Stimulated activated CD8-positive, alpha-beta memory T cell treated with anti-CD3 and anti-CD28 coated beads, Interleukin-2, amount 100 ng/mL, for 48 hours (primary cell): Measurements from ENCODE around the gene CLDN9.

Experiments used
- DNase-seq, 2 donors: peaks; one replicate each; pipeline ENCODE4 v3.0.0-alpha.2; 2020; ENCODE audit warnings: low read depth in 2 of 2

Gene CLDN9

DNA sequence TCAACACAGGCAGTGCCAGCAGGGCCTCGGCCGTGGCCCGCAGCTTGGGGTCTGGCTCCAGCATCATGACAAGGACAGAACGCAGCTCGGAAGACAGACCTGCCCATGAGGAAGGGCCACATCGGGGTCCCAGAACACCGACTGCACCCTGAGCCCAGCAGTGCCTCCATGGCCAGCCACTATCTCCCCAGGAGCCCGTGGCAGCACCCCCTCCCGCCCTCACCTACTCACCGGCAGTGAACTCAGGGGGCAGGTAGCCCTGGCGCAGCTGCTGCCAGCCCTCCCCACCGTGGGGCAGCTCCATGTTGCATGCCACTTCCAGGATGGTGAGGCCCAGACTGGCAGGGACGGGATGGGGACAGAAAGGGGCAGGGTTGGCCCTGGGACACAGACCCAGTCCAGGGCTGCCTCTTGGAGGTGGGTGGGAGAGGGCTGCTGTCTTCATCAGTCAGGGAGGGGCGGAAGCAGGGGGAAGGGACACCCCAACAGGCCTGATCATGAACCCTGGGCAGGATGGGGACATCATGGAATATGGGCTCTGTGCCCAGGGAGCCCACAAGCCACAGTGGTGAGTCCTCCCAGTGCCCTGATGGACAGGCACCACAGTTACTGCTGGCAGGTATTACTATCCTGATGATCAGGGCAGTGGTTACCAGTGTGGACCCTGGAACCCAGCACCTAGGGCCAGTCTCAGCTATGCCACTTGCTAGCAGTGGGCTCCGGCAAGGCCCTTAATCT lies 38.2 kb upstream of the CLDN9 start:
- no peak for DNase-seq

DNA sequence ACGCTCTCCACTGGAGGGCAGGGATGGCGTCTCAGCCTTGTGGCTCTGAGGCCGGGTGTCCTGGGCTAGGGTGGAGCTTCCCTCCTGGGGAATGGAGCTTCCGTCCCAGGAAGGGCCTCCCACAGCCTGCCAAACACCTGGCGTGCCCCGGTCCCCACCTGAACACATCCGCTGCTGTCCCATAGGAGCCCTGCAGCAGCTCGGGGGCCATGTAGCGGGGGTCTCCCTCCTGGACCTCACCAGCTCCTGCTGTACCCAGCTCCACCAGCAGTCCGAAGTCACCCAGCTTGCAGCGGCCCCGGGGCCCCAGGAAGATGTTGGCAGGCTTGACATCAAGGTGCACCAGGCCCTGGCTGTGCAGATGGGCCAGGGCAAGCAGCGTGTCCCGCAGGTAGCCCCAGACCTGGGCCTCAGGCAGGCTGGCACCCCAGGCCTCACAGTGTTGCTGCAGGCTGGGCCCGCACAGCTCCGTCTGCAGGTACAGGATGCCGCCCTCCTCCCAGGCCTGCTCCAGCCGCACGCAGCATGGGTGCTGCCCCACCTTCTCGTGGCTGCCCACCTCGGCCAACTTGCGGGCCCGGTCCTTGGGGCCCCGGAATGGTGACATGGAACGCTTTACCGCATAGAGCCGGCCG lies 37.4 kb upstream of the CLDN9 start:
- DNase-seq, result no peak

- no peak for DNase-seq
Observed at GRCh38 chr16:2976201-2976600, 36.5 kb upstream of the CLDN9 start.

DNA sequence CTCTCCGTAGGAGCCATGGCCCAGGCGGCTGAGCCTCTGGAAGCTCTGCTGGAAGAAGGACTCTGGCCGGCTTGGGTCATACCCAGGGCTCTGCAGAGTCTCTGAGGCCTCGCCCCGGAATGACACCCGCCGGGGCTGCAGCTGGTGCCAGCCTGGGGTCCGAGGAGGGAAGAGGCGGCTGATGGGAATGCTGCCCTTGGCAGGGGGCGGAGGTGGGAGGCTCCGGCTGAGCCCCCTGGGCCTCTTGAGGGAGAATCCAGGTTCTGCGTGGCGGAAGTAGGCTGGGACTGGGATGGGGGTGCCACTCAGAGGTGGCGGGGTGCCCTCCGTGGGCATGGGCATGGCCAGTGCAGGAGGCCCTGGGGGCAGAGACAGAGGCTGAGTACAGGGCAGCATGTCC lies 36.0 kb upstream of the CLDN9 start:
- DNase-seq, result no peak

DNA sequence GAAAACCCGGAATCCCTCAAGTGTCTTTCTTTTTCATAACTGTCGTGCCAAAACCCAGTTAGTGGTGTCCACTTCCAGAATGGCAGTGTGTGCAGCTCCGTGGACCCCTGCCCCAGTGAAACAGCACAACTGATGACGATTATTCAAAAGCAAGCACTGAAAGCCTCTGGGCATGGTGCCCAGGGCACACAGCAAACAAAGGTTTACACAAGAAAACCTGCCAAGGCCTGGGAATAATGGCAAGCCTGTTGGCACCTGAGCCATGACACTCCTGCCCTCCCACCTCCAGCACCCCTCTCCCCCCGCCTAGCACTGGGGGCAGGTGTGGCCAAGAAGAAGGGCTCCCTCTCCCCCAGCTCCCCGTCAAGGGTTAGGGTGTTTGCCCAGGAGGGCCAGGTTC lies 35.3 kb upstream of the CLDN9 start:
- DNase-seq, result no peak

GRCh38 chr16:2979669-2980226 lies 33.0 kb upstream of the CLDN9 start:
- DNase-seq, result no peak

DNA sequence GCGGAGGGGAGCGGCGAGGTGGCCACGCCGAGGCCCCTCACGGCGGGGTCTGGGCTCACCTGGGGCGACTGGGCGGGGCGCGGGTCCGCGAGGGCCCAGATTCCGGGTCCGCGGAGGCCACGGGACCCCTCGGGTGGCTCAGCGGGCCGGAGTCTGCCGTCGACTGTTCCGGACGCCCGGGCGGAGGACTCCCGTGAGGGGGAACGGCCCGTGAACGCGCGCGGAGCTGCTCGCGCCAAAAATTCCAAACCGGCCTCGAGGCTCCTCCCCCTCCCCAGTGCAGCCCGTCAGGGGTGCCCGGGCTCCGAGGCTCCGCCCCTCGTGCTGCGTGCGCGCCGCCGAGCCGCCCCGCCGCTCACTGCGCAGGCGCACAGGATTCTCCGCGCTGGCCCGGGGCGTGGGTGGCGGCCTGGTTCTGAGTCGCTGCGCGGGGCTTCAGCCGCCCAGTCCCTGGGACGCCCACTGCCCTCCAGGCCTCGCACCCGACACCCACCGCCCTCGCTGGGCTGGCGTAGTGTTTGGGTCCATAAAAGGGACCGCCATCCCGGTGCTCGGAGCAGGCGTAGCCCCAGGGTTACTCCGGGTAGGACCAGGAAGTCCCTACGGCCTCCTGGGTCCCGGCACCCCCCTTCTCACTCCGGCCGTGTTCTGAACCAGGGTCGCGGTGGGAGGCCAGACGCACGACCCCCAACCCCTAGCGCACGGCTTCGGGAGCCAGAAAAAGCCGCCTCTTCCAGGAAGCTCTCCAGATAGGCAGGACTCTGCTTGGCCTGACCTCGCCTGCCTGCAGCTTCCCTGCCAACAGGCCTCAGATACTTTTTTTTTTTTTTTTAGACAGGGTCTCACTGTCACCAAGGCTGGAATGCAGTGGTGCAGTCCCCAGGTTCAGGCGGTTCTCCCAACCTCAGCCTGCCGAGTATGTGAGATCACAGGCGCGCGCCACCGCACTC lies 32.2 kb upstream of the CLDN9 start, which contains the start of gene PKMYT1:
TSS of gene PKMYT1 (minus strand) at position 220 of the 950 bp plus-strand sequence. CDS start 789 bp downstream, outside the sequence.
- DNase-seq, result peak; percentile 93 to 97

- DNase-seq, result no peak
Observed at GRCh38 chr16:2981177-2981898, 31.4 kb upstream of the CLDN9 start.

- no peak for DNase-seq
Observed at GRCh38 chr16:2981899-2982250, 30.8 kb upstream of the CLDN9 start.

DNA sequence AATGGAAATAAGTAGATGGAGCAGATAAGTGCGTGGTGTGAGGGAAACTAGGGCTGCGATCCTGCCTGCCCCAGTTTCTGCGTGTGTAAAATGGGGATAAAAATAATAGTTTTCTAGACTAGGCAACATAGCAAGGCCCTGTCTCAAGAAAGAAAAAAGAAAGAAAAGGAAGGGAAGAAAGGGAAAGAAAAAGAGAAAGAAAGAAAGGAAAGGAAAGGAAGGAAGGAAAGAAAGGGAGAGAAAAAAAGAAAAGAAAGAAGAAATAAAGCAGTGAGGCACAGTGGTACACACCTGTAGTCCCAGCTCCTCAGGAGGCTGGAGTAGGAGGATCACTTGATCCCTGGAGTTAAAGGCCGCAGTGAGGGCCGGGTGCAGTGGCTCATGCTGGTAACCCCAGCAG lies 30.3 kb upstream of the CLDN9 start:
- DNase-seq, result no peak

- peak; percentile 75 to 78 for DNase-seq
Observed at GRCh38 chr16:2983706-2984136, 29.0 kb upstream of the CLDN9 start.

DNA sequence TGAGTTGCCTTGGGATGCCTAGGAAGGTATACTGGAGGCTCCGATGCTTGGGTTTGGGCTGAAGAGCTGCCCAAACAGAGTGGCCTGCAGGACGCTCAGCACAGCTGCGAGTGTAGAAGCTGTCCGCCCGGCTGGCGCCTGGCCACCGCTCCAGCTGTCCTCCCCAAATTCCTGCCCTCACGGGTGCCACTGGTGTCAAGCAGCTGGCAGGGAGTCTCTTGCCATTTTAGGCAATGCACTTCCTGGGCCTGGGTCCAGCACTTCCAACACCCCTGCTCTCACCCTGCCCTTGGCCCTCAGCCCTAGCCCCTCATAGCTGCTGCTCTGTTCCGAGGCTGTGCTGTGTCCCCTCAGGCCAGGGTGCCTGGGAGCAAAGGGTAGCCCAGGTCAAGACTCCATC lies 27.3 kb upstream of the CLDN9 start:
- DNase-seq, result no peak

GRCh38 chr16:2985893-2986355 lies 26.8 kb upstream of the CLDN9 start:
- DNase-seq, result no peak

DNA sequence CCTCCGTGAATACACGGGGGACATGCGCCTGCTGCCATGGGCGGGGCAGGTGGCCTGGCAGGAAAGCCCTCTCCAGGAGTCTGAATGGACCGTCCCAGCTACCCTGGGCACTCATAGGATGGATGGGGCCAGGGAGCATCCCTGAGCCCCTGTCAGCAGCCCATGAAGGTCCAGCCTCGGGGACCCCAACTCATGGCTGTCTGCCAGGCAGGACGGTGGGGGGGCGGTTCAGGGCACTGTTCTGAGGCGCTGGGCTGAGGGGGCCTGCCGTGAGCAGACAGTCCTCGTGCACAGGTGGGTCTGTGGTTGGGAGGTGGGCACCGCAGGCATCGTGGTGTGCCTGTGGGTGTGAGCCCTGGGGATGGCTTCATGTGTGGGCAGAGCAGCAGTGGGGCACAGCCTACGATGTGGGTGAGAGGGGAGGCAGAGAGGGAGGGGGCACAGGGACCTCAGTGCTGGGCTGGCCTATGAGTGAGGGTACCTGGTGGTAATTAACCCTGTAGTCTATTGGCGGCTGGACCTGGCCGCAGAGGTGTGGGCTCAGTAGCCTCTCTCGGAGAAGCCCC lies 26.0 kb upstream of the CLDN9 start:
- DNase-seq, result no peak

- no peak for DNase-seq
Observed at GRCh38 chr16:2987286-2987685, 25.4 kb upstream of the CLDN9 start.

- DNase-seq, result no peak
Observed at GRCh38 chr16:2987833-2988232, 24.9 kb upstream of the CLDN9 start.

- no peak for DNase-seq
Observed at GRCh38 chr16:2988590-2989099, 24.1 kb upstream of the CLDN9 start.

DNA sequence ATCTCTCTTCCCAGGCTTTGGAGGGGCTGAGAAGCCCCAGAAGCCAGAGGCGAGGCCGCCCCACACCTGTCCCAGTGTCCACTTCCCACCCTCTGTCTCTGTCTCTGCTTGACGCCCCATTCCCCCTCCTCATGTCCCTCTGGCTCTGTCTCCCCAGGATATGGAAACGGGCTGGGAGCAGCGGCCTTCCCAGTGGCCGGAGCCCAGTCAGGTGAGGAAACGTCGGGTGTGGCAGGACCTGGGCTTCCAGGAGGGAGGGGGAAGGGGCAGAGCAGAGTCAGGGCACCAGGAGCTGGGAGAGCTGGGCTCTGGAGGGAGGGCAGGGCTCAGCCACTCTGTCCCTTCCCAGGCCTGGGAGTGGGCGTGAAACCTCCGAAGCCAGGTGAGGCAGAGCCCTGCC lies 21.8 kb upstream of the CLDN9 start:
- no peak for DNase-seq

- no peak for DNase-seq
Observed at GRCh38 chr16:2991566-2992261, 21.0 kb upstream of the CLDN9 start.
